SK-N-SH (cell line): Measurements from ENCODE around the gene RCOR1.

ENCODE experiments used
- CTCF ChIP-seq: fragments of 200-600 bp; sonication (generic); IDR thresholded peaks from 2 replicates; pipeline ENCODE4 v1.6.1; 2017; ENCODE audit warnings: antibody characterized with exemption, mild to moderate bottlenecking, moderate library complexity
- JUND ChIP-seq: IDR thresholded peaks from 2 replicates; pipeline ENCODE4 v1.4.0; 2012
- MAX ChIP-seq: IDR thresholded peaks from 2 replicates; pipeline ENCODE4 v1.4.0; 2012; ENCODE audit warnings: low read depth
- MEF2A ChIP-seq: IDR thresholded peaks from 2 replicates; pipeline ENCODE4 v1.4.0; 2012; ENCODE audit warnings: low read depth, borderline replicate concordance
- RCOR1 ChIP-seq: fragments of 150-350 bp; IDR thresholded peaks from 2 replicates; pipeline ENCODE4 v1.6.1; 2017; ENCODE audit warnings: antibody characterized with exemption, low read length
- SMC3 ChIP-seq: IDR thresholded peaks from 2 replicates; pipeline ENCODE4 v1.6.1; 2012; ENCODE audit warnings: low read depth, low read length, improper control_type of control experiment

GRCh38 chr14:102738373-102739189, 146.1 kb downstream of the RCOR1 start:
- TF ChIP-seq CTCF (no peak), JUND (no peak), MEF2A (no peak), SMC3 (no peak), RCOR1 (no peak), MAX (no peak)
